GM12891 (cell line): ENCODE data around the gene TFF1.

Experiments
- PAX5 ChIP-seq: IDR thresholded peaks from 2 replicates; pipeline ENCODE4 v1.6.1; 2011; ENCODE audit warnings: low read length, moderate library complexity, mild to moderate bottlenecking; ENCODE audit not compliant: insufficient read depth, severe bottlenecking
- POLR2A ChIP-seq: IDR thresholded peaks from 2 replicates; pipeline ENCODE4 v1.6.1; 2011; ENCODE audit warnings: low read depth, low read length, control low read depth
- POLR2AphosphoS5 ChIP-seq: IDR thresholded peaks from 2 replicates; pipeline ENCODE4 v1.6.1; 2011; ENCODE audit warnings: low read depth, low read length, control low read depth

DNA sequence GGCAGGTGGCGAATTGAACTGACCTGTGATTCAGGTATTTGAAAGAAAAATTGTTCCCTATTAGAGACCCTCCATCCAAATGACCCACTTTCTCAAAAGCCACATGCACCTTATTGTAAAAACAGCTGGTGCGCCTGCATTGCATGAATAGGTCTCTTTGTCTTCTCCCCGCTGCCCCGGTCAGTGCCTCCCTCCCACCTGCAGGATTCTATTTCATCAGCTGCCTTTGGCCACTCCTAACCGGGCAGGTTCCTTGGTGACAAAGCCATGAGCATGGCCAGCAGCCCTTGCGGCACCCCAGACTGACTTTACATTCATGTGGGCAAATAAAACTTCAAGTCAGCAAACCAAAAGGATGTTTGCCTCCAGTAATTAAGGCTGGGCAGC is 23.1 kb upstream of the TFF1 start:
- TF ChIP-seq PAX5 (no peak), POLR2AphosphoS5 (no peak), POLR2A (no peak)
